HG02623 (cell line): ENCODE measurements around the gene APOLD1.
"Not testable (repeated sequence)": the region's sequence is repeated elsewhere in the genome, so short reads cannot be mapped to it uniquely, and the experiment has no call there.

Source experiments
- ATAC-seq: cut with Tn5 transposase; IDR thresholded peaks from one replicate; pipeline ENCODE4 v1.9.1; 2021; ENCODE audit warnings: moderate library complexity; ENCODE audit not compliant: unreplicated experiment

The APOLD1 gene

DNA sequence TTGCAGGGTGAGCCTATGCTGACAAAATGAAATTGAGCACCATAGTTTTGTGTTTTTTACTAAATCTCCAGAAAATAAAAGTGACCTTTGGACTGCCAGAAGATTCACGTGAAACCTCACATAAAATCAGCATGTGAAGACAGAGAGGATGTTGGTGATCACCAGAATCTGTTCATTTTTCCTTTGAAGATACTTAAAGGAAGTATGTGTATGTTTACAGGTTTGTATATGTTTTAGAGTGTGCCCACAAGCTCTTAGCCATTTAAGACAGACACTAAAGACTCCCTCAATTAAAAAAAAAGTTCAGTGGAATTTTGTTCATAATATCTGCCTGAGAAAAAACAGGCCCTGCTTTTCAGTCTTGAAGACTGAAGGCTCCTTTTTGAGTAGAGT is 53.5 kb downstream of the APOLD1 start:
- no peak for ATAC-seq

DNA sequence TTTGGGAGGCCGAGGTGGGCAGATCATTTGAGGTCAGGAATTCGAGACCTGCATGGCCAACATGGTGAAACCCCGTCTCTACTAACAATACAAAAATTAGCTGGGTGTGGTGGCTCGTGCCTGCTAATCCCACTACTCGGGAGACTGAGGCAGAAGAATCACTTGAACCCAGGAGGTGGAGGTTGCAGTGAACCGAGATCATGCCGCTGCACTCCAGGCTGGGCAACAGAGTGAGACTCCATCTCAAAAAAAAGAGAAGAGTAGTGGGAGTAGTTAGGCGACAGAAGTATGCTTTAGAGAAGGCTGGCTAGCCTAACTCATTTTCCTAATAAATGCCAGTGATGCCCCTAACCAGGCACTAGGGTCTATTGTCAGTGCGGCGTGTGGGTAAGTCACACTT is 54.0 kb downstream of the APOLD1 start:
- not testable (repeated sequence) for ATAC-seq

DNA sequence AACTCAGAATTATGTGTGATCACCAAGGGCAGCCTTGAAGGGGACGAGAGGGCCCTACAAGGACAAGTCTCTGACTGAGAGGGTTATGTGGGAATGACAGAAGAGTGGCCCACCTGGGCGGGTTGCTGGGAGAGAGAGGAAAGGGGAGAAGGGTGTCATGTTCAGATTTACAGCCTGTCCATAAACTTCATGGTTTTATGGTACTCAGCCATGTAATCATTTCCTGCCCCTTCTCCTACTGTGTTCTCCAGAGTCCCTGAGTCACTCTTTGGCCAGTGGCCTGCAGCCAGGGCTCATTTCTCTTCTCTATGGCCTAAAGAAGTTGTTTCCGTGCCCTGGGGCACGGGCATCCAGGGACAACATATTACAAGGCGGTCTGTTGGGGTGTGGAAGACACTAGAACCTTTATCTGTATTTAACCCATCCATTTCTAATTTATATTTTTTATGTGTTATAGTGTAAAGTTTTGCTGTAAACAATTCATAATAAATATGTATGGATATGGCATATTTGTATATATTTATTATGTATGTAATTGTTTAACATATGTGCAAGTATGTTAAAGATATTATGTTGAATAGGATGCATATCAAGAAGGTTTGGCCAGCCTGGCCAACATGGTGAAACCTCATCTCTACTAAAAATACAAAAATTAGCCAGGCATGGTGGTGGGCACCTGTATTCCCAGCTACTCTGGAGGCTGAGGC is 54.6 kb downstream of the APOLD1 start:
- no peak for ATAC-seq

DNA sequence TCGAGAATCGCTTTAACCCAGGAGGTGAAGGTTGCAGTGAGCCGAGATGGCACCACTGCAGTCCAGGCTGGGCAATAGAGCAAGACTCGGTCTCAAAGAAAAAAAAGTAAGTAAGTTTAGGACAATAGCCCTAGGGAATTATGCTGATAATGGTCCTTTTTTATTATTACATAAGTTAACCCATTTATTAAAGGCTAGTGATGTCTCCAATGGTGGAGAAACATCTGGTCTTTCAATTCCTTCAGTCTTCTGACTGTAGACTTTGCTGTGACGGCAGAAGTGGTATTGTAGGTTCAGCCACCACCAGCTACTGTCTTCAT is 55.1 kb downstream of the APOLD1 start:
- no peak for ATAC-seq
